ENCODE measurements around the gene FHL3. TPM values are rescaled to one million over a fixed set of nuclear protein-coding genes. Genes with fewer than 3 reads are reported as not detected.

The FHL3 gene
- total and polyA plus RNA-seq, 2 donors (not counting 1 experiment from before 2014, with no cell fraction given), result 0.15 to 2.2 TPM

GRCh38 chr1:37997256-37998088 is 7.8 kb downstream of the FHL3 start:
- Mint-ChIP-seq H3K4me3 (no peak overlapping the region), H3K9me3 (ENCODE audit: insufficient read depth) (no peaks in the 10 kb centered on the region), H3K27me3 (no peaks in the 10 kb centered on the region), H3K27ac (no peak overlapping the region), H3K4me1 (peaks cover 15% of the 10 kb centered on the region)
- Histone ChIP-seq H3K27ac (ENCODE audit: low read length in 2 of 2) (no peak overlapping the region), H3K4me2 (replicated peaks; ENCODE audit: low read depth, low read length, poor library complexity, severe bottlenecking) (no peak overlapping the region), H3K9me3 (ENCODE audit: control extremely low read depth in 1 of 3, control insufficient read depth in 2 of 3, insufficient read depth in 1 of 3, low read length in 2 of 3) (no peaks in the 10 kb centered on the region), H3K27me3 (replicated peaks in 1 of 4; ENCODE audit: control extremely low read depth in 1 of 4, control insufficient read depth in 3 of 4, insufficient read depth in 4 of 4, low read length in 3 of 4) (no peaks in the 10 kb centered on the region), H3K4me1 (ENCODE audit: control insufficient read depth in 2 of 2, insufficient read depth in 2 of 2, low read length in 2 of 2) (peaks cover 9 to 15% of the 10 kb centered on the region in 2 donors), H2AFZ (ENCODE audit: insufficient read depth, low read depth, low read length, poor library complexity, severe bottlenecking) (no peak overlapping the region), H4K20me1 (ENCODE audit: control insufficient read depth, insufficient read depth, low read length, poor library complexity, severe bottlenecking) (no peaks in the 10 kb centered on the region), H3K79me2 (ENCODE audit: control insufficient read depth, insufficient read depth, low read length) (no peaks in the 10 kb centered on the region), H3K4me3 (ENCODE audit: control extremely low read depth in 1 of 5, extremely low read depth in 1 of 5, insufficient read depth in 1 of 5, low read depth in 2 of 5, low read length in 4 of 5) (no peak overlapping the region), H3K36me3 (replicated peaks in 1 of 2; ENCODE audit: control extremely low read depth in 1 of 2, control insufficient read depth in 1 of 2, extremely low read depth in 1 of 2, insufficient read depth in 2 of 2, low read length in 1 of 2) (no peaks in the 10 kb centered on the region), H3K9ac (ENCODE audit: low read length) (no peak overlapping the region)
- ChIA-PET CTCF (no interaction called here), POLR2A (interaction anchor here (0.6 kb wide), 1 partner anchor 15 kb away, joined by 11 read pairs; no protein-coding TSS in a partner anchor)
- 98% methylated on average over 16 of the region's 25 CpGs for WGBS (ENCODE audit: insufficient coverage)
- intact Hi-C loops (cut with micrococcal nuclease), result loop anchor here (10.0 kb wide), 1 partner anchor 477 kb away; no protein-coding TSS in a partner anchor
- TF ChIP-seq EZH2 (IDR thresholded peaks at IDR 0.05; ENCODE audit: borderline replicate concordance, insufficient read depth, low read depth, low read length, poor library complexity, severe bottlenecking) (no peak), CTCF (IDR thresholded peaks at IDR 0.05) (no peak)
- DNase-seq (no peak), ATAC-seq (ENCODE audit: low read depth) (no peak)
